Inflammatory macrophage treated with lipopolysaccharide for 4 hours (primary cell): ENCODE data around the gene FMNL3.
"Not testable (repeated sequence)": the region's sequence is repeated elsewhere in the genome, so short reads cannot be mapped to it uniquely, and the experiment has no call there.

Source experiments
- DNase-seq: peaks from one replicate; pipeline ENCODE4 v3.0.0-alpha.2; 2020

FMNL3 gene, protein sequence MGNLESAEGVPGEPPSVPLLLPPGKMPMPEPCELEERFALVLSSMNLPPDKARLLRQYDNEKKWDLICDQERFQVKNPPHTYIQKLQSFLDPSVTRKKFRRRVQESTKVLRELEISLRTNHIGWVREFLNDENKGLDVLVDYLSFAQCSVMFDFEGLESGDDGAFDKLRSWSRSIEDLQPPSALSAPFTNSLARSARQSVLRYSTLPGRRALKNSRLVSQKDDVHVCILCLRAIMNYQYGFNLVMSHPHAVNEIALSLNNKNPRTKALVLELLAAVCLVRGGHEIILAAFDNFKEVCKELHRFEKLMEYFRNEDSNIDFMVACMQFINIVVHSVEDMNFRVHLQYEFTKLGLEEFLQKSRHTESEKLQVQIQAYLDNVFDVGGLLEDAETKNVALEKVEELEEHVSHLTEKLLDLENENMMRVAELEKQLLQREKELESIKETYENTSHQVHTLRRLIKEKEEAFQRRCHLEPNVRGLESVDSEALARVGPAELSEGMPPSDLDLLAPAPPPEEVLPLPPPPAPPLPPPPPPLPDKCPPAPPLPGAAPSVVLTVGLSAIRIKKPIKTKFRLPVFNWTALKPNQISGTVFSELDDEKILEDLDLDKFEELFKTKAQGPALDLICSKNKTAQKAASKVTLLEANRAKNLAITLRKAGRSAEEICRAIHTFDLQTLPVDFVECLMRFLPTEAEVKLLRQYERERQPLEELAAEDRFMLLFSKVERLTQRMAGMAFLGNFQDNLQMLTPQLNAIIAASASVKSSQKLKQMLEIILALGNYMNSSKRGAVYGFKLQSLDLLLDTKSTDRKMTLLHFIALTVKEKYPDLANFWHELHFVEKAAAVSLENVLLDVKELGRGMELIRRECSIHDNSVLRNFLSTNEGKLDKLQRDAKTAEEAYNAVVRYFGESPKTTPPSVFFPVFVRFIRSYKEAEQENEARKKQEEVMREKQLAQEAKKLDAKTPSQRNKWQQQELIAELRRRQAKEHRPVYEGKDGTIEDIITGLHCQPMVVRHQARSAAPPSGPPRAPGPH

DNA sequence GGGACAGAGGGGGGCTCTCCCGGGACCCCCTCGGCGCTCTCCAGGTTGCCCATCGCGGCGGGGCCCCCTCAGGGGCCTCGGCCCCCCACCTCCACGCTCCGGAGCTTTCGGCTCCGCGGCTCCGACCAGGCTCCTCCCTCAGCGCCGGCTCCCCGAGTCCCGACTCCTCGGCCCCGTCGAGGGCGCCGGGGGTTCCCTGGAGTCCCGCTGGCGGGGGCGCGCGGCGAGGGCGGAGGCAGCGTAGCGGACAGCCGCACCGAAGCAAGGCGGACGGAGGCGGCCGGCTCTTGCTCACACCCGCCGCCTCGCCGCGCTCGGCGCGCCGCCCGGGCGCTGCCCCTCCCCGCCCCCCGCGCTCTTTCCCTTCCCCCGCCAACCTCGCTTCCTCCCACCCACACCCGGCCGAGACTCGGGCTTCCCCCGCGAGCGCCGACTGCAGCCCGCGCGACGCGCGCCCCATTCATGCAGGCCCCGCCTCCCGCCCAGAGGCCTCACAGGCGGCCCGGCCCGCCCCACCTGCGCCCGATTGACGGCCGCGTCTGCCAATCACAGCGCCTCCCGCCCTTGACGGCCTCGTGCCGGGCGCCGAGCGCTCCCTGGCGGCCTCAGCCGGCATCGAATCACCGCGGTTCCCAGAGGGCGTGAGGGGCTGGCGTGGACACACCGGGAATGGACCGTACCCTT is at the start of gene FMNL3:
Gene FMNL3 (minus strand): TSS at position 278 of the 684 bp plus-strand sequence. CDS start 225 bp downstream, at position 53.
- peak; percentile 98 for DNase-seq

DNA sequence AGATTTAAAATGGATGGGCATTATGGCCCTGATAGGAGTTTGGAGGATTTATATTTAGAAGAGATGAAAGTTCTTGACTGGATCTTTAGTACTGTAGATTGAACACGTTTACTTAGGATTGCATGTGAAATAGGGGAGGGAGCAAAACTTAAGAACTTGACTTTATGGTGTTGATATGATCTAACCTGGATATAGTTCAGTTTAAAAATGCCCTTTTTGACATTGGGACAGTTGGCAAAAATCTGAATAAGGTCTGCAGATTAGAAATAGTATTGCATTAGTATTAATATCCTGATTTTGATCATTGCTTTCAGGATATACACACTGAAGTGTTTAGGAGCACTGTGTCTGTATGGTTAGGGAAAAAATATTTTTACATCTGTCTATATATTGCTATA is 43.8 kb upstream of the FMNL3 start:
- no peak for DNase-seq

DNA sequence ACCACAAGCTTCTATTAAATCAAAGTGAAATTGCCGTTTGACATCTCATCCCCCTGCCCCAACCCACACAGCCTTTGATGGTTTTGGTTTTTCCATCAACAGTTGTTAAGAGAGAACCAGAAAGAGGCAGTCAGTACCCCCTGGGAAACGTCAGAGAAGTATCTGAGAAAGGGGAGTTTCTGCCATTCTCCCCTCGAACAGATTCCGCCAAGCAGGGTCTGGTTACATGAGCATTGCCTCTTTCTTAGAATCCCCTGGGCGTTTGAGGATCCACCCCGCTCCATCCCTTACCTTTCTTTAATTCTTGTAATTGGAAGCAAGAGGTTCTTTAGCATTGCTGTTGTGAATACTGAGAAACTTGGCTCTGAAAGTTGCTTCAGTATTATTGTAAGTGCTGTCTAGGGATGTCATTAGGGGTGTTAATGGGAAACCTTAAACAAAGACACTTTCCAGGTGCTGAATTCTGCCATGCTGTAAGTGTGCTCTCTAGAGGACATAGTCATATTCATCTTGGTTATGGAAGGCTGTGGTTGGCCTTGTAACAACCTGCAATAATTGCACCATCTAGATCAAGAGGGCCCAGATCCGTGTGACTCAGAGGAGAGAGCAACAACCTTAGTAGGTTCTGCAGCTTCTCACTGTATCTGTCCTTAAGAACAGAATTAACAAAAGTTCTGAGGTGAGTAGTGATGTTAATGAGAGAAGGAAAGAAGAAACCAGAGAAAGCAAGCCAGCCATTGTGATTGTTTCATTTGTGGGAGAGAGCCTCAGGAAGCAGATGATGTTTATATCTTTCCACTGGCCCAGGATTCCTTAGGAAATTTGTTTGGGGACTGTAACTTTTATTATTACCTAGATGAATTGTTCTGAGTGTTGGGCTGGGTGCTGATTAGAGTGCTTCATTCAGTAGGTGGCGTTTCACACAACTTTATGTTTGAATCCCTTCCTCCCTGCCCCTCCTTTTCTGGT is 43.1 kb upstream of the FMNL3 start:
- DNase-seq, result peak; percentile 69

DNA sequence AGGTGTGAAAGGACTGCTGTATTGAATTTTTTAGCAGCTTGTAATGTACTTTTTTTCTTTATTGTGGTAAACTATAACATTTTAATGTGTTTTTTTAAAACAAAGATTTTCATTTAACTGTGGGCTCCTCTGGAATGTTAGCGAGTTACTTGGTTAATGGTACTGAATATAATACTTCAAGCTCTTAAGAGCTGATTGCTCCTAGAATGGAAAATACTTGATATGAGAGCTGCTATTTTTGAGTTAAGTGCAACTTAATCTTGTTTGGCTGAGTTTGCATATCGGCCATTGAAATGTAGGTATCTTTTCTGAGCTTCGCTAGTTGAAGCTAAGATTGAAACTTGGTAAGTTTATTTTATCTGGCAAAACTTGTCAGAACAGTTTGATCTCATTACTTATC is 41.6 kb upstream of the FMNL3 start:
- no peak for DNase-seq

DNA sequence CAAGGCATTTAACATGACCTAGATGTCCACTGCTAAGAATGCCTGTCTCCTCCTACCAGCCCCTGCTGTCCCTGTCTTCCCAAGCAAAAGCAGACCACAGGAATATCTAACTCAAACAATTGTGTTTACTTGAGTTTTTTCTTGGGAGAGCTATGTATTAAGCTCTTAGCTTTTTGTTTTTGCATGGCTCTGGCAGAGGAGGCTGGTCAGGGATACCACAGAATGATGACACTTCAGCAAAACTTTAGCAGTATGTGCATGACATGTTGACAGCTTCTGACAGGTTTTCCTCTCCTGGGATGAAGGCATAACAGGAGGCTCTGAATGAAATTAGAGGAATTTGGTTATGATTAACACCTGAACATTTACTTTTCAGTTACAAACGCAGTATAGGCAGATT is 41.1 kb upstream of the FMNL3 start:
- DNase-seq, result no peak

DNA sequence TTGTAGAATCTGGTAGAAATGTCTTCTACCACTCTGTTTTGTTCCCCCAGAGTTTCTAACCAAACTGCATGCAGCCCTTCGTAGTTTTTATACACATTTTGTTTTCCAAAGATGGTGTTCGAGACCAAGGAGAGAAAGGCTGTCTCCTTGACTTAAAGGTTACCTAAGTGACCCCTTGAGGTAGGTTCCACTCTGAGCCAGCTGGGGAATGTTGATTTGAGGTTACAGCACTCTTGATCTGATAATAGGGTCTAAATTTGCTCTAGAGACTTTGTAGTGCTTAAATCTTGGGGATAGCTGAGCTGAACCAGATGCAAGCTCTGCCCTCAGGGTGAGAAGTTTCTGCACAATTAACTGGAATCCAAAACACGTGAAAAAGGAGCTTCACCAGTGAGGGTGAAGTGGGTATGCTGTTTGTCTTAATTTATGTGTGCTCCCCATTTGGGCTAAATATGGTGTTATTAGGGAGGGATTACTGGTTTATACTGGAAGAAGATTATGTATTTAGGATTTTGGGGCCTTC is 37.2 kb upstream of the FMNL3 start:
- no peak for DNase-seq

DNA sequence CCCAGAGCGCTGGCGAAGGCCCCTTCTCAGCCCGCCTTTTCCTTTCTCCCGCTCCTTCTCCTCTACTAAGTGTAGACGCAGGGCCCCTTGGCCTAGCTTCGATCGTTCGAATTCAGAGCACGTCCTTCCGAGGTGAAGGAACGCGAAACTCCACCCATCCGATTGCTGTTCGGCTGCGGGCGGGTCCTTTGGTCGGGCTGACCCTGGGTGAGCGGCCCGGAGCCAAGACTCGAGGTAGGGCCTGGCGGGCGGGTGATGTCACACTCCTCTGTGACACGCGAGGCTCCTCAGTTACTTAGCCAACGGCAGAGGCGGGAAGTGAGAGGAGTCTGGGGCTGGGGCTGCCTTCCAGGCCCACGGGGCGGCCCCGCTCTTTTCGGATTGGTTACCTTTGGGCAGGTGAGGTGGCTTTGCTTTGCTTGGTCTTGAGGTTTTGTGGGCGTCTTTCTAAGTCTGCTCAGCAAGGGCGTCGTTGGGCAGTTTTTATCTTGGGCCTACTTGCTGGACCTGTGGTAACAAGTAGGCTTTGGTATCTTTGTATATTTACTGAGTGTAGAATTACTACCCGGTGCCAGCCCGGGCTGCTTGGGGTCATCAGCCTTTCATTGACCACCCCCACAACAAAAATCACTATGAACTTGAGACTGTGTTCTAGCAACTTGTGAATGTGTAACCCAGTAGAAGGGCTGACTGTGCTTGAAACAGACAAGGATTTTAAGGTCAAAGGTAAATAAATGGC is 34.8 kb upstream of the FMNL3 start:
- DNase-seq, result peak; percentile 95

DNA sequence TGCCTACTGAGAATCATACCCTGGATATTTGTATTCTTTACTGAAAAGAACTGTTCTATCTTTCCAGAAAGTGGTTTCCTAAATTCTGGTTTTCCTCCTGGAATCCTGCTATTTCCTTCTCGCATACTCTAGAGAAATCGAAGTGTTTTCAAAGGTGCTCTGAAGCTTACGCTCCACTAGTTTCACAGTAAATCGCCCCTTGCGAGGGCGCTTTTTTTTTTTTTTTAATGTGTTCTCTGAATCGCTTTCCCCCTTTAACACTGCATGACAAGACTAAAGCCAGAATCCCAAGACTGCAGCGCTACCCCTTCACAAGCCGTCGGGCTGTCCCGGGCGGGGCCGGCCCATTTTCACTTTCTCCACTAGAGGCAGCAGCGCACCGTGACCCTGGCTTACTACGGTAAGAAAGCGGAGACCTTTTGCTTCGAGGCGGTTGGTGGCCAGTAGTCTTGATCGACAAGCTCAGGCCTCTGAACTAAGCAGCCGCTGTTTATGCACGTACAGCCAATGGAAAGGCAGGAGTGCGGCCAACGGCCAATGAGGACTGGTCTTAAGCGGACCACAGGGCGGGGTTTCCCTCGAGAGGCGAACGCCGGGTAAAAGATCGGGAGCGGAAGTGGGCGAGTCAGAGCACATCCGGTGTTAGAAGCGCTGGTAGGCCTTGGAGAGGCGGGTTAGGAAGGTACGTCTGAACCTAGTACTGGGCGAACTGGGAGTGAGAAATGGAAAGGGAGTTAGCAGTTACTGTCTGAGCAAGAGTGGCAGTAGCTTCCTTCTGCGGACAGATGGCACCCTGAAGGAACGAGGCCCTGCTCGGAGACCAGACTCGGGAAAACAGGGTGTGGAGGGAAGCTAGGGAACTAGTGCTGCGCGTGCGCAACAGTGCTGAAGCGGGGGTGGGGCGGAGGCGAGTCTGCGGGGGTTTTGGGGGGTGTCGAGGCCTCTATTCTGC is 34.0 kb upstream of the FMNL3 start, which contains the start of gene TMBIM6:
Gene TMBIM6 (plus strand): TSS at position 628 of the 952 bp plus-strand sequence. CDS start 10,937 bp downstream, outside the sequence.
- DNase-seq, result peak; percentile 100

DNA sequence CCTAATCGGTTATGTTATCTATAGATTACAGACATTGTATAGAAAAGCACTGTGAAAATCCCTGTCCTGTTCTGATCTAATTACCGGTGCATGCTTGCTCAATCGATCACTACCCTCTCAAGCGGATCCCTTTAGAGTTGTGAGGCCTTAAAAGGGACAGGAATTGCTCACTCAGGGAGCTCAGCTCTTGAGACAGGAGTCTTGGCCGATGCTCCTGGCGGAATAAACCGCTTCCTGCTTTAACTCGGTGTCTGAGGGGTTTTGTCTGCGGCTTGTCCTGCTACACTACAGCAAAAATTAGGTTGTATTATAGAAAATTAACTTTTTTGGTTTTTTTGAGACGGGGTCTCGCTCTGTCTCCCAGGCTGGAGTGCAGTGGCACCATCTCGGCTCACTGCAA is 33.1 kb upstream of the FMNL3 start:
- not testable (repeated sequence) for DNase-seq

DNA sequence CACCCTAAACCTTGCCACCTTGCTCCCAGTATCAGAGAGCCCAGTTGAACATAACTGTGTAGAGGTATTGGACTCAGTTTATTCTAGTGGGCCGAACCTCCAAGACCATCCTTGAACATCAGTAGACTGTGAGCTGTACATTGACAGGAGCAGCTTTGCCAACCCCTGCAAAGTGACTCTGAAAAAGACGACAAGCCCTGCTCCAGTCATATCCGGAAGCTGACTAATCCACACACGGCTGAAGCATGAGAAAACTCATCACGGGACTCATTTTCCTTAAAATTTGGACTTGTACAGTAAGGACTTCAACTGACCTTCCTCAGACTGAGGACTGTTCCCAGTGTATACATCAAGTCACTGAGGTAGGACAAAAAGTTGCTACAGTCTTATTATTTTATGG is 31.5 kb upstream of the FMNL3 start:
- DNase-seq, result not testable (repeated sequence)

DNA sequence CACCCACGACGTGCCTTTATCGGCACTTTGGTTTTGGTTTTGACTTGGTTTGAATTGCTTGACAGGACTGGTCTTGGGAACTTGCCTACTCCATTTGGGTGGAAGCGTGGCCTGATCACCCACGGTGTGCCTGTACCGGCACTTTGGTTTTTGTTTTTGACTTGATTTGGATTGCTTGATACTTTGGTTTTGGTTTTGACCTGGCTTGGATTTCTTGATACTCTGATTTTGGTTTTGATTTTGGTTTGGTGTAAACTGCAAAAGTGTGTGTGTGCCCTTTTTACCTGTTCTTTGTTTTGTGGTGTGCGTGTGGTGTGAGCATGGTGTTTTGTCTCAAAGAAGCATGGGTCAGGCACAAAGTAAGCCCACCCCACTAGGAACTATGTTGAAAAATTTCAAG is 27.7 kb upstream of the FMNL3 start:
- DNase-seq, result not testable (repeated sequence)

DNA sequence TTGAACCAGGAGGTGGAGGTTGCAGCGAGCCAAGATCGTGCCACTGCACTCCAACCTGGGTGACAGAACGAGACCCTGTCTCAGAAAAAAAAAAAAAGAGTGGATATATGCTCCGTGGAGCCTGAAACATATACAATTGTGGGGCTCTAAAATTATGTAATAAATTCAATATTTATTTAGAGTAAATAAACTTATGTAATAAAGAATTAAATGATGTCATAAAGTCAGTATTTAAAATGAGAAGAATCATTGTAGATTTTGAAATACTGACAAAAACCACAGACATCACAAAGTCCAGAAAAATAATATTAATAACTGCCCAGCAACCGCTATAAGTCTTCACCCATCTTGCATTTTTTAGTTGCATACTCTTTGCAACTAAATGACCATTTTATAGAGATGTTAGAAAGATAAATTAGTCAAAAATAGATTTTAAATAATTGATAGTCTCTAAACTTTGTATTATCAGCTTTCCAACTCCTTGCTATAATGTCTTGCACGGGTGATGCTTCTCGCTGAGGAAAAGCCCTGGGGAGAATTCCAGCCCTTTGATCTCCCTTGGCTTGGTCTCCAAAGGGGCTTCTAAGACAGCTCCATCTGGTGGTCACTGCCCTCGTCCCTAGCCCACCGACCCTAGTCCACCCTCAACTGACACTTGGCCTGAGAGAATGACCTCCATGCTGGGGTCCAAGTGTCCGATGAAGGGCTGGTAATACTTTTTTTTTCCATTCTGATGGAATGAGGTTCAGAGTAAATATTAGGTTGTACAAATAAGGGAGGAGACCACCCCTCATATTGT is 26.2 kb upstream of the FMNL3 start:
- no peak for DNase-seq

DNA sequence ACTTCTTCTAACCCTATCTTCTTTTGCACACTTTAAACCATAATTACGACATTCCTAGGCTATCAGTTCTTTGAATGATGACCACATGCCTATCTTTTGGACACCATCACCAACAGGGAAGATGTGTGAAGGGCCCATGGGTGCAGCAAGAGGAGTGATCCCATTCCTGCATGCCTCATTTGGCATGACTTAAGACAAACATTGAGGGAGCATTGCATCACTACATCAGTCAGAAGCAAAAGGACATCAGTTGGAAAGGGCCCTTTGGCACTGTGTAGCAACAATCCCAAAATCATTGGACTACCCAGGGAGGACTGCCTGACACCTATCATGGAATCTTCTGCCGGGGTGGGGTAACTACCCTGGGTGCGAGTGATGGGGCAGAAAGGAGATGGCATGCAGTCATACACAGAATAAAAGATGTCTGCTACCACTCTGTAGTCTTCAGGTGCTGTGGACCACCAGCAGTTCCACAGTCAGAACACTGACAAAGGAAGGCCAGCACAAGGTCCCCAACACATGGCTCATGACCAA is 23.4 kb upstream of the FMNL3 start:
- DNase-seq, result peak; percentile 49

DNA sequence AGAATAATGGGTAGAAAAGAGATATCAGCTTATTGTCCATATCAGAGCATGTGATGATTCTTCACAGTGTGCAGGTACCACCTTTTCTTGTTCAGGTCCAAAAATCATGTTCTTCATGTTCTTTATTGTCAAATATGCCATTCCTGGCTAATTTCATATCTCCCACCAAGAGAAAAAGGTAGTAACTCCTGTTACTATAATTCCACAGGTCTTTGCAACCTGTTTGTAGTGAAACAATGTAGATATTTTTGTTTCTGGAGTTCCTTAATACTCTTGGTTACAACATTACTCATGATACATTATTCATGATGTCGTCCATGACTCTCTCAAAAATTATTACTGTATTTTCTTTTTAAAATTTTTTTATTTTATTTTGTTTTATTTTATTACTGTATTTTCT is 22.8 kb upstream of the FMNL3 start:
- DNase-seq, result no peak

DNA sequence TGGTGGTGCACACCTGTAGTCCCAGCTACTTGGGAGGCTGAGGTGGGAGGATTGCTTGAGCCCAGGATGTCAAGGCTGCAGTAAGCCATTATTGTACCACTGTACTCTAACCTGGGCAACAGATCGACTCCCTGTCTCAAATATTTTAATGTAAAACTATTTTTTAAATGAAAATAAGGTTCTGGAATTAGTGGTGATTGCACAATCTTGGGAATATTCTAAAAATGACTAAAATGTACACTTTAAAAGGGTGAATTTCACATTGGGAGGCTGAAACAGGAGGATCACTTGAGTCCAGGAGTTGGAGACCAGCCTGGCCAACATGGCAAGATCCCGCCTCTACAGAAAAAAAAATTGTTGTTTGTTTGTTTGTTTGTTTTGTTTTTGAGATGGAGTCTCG is 21.2 kb upstream of the FMNL3 start:
- DNase-seq, result no peak

DNA sequence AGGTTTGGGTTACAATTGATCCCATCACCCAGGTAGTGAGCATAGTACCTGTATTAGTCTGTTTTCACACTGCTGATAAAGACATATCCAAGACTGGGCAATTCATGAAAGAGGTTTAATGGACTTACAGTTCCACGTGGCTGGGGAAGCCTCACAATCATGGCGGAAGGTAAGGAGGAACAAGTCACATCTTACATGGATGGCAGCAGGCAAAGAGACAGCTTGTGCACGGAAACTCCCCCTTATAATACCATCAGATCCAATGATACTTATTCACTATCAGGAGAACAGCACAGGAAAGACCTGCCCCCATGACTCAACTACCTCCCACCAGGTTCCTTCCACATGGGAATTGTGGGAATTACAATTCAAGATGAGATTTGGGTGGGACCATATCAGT is 14.2 kb upstream of the FMNL3 start:
- not testable (repeated sequence) for DNase-seq

DNA sequence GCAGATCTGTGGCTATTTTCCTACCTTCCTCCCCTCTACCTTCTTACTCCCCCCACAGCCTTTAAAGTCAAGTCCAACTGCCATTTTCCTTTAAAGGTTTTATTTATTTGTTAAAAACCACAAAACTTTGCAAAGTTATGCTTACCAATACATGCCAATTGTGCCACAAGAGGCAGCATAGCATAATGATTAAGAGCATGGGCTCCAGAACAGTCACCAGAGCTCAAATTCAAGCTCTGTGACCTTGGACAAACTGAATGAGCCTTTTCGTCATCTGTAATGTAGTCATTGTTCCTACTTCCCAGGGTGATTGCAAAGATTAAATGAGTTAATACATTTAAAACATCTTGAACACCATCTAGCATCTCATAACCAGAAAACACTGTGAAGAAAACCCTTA is 13.0 kb upstream of the FMNL3 start:
- DNase-seq, result no peak

DNA sequence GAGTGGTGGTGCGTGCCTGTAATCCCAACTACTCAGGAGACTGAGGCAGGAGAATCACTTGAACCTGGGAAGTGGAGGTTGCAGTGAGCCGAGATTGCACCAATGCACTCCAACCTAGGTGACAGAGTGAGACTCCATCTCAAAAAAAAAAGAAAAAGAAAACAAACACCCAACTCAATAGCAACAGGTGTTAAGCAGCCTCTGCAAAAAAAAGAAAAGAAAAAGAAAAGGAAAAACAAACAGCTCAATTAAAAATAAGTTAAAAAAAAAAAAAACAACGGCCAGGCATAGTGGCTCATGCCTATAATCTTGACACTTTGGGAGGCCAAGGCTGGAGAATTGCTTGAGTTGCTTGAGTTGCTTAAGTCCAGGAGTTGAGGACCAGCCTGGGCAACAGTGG is 10.6 kb upstream of the FMNL3 start:
- not testable (repeated sequence) for DNase-seq
